ENCODE measurements around the gene SCN1B. TPM values are rescaled to one million over a fixed set of nuclear protein-coding genes. Genes with fewer than 3 reads are reported as not detected.

Gene SCN1B
- total and polyA plus RNA-seq, 2 of the 13 experiments (the other 11 are each of a cell fraction or from before 2014, with no cell fraction given): 2.7 to 20.1 TPM

DNA sequence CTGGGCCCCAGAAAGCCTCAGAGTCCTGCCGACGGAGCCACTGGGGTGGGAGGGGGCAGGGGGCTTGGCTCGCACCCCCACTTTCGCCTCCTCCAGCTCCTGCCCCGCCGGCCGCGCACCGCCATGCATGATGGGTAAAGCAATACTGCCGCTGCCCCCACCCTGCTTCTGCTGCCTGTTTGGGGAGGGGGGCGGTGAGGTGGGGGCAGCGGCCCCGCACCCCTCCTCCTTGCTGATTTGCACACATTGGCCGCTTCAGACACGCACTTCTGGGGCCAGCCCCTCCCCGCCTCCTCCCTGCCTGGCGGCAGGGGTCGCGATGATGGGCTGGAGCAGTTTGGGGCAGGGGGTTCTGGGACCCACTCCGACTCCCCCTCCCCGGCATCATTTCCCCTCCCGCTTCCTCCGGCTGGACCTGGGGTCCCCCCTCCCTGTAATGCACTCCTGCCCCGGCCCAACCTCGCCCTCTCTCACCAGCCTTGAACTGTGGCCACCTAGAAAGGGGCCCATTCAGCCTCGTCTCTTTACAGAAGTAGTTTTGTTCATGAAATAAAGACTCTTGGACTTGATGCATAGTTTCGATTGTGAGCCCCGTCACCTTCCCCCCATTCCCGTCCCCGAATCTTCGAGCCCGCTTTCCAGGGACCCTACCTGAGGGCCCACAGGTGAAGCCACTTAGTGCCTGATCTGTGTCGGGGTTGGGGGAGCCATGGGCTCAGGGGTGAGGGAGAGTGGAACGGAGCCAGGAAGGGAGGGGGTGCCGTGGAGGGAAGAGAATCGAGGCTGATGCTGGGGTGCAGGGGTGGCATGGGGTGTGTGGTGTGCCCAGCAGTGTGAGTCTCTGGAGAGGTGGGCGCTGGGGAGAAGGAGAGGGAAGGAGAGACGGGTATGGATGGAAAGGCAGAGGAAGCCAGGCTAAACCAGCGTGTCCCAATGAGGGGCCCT is 9.9 kb downstream of the SCN1B start (continued):
- TF ChIP-seq, protein P1, sequence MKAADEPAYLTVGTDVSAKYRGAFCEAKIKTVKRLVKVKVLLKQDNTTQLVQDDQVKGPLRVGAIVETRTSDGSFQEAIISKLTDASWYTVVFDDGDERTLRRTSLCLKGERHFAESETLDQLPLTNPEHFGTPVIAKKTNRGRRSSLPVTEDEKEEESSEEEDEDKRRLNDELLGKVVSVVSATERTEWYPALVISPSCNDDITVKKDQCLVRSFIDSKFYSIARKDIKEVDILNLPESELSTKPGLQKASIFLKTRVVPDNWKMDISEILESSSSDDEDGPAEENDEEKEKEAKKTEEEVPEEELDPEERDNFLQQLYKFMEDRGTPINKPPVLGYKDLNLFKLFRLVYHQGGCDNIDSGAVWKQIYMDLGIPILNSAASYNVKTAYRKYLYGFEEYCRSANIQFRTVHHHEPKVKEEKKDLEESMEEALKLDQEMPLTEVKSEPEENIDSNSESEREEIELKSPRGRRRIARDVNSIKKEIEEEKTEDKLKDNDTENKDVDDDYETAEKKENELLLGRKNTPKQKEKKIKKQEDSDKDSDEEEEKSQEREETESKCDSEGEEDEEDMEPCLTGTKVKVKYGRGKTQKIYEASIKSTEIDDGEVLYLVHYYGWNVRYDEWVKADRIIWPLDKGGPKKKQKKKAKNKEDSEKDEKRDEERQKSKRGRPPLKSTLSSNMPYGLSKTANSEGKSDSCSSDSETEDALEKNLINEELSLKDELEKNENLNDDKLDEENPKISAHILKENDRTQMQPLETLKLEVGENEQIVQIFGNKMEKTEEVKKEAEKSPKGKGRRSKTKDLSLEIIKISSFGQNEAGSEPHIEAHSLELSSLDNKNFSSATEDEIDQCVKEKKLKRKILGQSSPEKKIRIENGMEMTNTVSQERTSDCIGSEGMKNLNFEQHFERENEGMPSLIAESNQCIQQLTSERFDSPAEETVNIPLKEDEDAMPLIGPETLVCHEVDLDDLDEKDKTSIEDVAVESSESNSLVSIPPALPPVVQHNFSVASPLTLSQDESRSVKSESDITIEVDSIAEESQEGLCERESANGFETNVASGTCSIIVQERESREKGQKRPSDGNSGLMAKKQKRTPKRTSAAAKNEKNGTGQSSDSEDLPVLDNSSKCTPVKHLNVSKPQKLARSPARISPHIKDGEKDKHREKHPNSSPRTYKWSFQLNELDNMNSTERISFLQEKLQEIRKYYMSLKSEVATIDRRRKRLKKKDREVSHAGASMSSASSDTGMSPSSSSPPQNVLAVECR (CRISPR knock-in tag; IDR thresholded peaks at IDR 0.05; ENCODE audit: borderline replicate concordance): no peak
- TF ChIP-seq ZFP36L1 (CRISPR knock-in tag; IDR thresholded peaks at IDR 0.05) (no peak), ZNF674 (CRISPR knock-in tag; IDR thresholded peaks at IDR 0.05; ENCODE audit: low read depth) (0 out of 2 replicates have a peak, but pooled peaks have one; percentile 27), CHD4 (IDR thresholded peaks at IDR 0.05; ENCODE audit: borderline replicate concordance, low read length) (peak; percentile 78; the same call in 1 of the 2 replicates), SRSF9 (IDR thresholded peaks at IDR 0.05; ENCODE audit: borderline replicate concordance, insufficient read depth, low read depth, low read length, poor library complexity, severe bottlenecking) (no peak), ZMYM2 (CRISPR knock-in tag; IDR thresholded peaks at IDR 0.05) (no peak), SP5 (CRISPR knock-in tag; IDR thresholded peaks at IDR 0.05; ENCODE audit: borderline replicate concordance, low read depth) (no peak), ZNF598 (CRISPR knock-in tag; IDR thresholded peaks at IDR 0.05; ENCODE audit: borderline replicate concordance) (no peak), FOSL1 (CRISPR knock-in tag; IDR thresholded peaks at IDR 0.05; ENCODE audit: borderline replicate concordance) (no peak), SOX13 (IDR thresholded peaks at IDR 0.05) (no peak), SOX13 (CRISPR knock-in tag; conservative IDR thresholded peaks at IDR 0.05 in 1 of 2, IDR thresholded peaks at IDR 0.05 in 1 of 2) (peak in 1 of 2 experiments; percentile 33; a peak in 1 of 4 replicates), YY1 (IDR thresholded peaks at IDR 0.05; ENCODE audit: insufficient read depth, insufficient replicate concordance, low read depth, low read length) (no peak), NFYB (CRISPR knock-in tag; IDR thresholded peaks at IDR 0.05) (no peak), RBM22 (optimal IDR thresholded peaks at IDR 0.05; ENCODE audit: low read length) (peak; percentile 25), ATRX (CRISPR knock-in tag; IDR thresholded peaks at IDR 0.05; ENCODE audit: borderline replicate concordance) (no peak), ZNF780A (CRISPR knock-in tag; IDR thresholded peaks at IDR 0.05) (no peak)
- TF ChIP-seq, protein P2, sequence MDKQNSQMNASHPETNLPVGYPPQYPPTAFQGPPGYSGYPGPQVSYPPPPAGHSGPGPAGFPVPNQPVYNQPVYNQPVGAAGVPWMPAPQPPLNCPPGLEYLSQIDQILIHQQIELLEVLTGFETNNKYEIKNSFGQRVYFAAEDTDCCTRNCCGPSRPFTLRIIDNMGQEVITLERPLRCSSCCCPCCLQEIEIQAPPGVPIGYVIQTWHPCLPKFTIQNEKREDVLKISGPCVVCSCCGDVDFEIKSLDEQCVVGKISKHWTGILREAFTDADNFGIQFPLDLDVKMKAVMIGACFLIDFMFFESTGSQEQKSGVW (CRISPR knock-in tag; IDR thresholded peaks at IDR 0.05; ENCODE audit: borderline replicate concordance): no peak
- TF ChIP-seq, protein P3, sequence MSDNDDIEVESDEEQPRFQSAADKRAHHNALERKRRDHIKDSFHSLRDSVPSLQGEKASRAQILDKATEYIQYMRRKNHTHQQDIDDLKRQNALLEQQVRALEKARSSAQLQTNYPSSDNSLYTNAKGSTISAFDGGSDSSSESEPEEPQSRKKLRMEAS (IDR thresholded peaks at IDR 0.05): no peak
- TF ChIP-seq, protein P4, sequence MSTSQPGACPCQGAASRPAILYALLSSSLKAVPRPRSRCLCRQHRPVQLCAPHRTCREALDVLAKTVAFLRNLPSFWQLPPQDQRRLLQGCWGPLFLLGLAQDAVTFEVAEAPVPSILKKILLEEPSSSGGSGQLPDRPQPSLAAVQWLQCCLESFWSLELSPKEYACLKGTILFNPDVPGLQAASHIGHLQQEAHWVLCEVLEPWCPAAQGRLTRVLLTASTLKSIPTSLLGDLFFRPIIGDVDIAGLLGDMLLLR (CRISPR knock-in tag; IDR thresholded peaks at IDR 0.05): no peak
- TF ChIP-seq, protein P5, sequence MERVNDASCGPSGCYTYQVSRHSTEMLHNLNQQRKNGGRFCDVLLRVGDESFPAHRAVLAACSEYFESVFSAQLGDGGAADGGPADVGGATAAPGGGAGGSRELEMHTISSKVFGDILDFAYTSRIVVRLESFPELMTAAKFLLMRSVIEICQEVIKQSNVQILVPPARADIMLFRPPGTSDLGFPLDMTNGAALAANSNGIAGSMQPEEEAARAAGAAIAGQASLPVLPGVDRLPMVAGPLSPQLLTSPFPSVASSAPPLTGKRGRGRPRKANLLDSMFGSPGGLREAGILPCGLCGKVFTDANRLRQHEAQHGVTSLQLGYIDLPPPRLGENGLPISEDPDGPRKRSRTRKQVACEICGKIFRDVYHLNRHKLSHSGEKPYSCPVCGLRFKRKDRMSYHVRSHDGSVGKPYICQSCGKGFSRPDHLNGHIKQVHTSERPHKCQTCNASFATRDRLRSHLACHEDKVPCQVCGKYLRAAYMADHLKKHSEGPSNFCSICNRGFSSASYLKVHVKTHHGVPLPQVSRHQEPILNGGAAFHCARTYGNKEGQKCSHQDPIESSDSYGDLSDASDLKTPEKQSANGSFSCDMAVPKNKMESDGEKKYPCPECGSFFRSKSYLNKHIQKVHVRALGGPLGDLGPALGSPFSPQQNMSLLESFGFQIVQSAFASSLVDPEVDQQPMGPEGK (CRISPR knock-in tag; IDR thresholded peaks at IDR 0.05): peak; percentile 93
